CD14-positive monocyte (primary cell): ENCODE data around the gene BCAR3. TPM values are rescaled to one million over a fixed set of nuclear protein-coding genes. Genes with fewer than 3 reads are reported as not detected.

Source experiments
- DNase-seq, 3 donors: peaks; one replicate each; pipeline ENCODE4 v3.0.0-alpha.2; 2011 to 2022
- H2AFZ ChIP-seq: 2 replicates; pipeline ENCODE4 v1.6.0; 2012; ENCODE audit warnings: mild to moderate bottlenecking, low read depth, low read length, inconsistent platforms; ENCODE audit not compliant: insufficient read depth, poor library complexity, severe bottlenecking
- H3K27ac ChIP-seq, 2 donors: 1 replicate in 1 of 2; 2 replicates in 1 of 2; pipeline ENCODE4 v1.5.1; 2012 to 2013; ENCODE audit warnings: low read length in 2 of 2, control low read depth in 1 of 2, inconsistent platforms in 1 of 2, low read depth in 1 of 2, mild to moderate bottlenecking in 1 of 2
- H3K27me3 ChIP-seq, 2 donors: one replicate each; pipeline versions ENCODE4 v1.6.0 to v1.6.1; 2011 to 2013; ENCODE audit warnings: low read length in 2 of 2; ENCODE audit not compliant: control insufficient read depth in 2 of 2, insufficient read depth in 2 of 2
- H3K36me3 ChIP-seq, 2 donors: replicated peaks in 1 of 2; 1 replicate in 1 of 2; 2 replicates in 1 of 2; pipeline versions ENCODE4 v1.5.1 to v1.6.1; 2012 to 2013; ENCODE audit warnings: low read length in 2 of 2, control low read depth in 1 of 2, inconsistent platforms in 1 of 2, mild to moderate bottlenecking in 1 of 2; ENCODE audit not compliant: insufficient read depth in 2 of 2, control insufficient read depth in 1 of 2
- H3K4me1 ChIP-seq, 2 donors: 1 replicate in 1 of 2; 2 replicates in 1 of 2; pipeline versions ENCODE4 v1.5.1 to v1.6.1; 2012 to 2013; ENCODE audit warnings: low read length in 2 of 2, control low read depth in 1 of 2, inconsistent platforms in 1 of 2, mild to moderate bottlenecking in 1 of 2, moderate library complexity in 1 of 2; ENCODE audit not compliant: insufficient read depth in 2 of 2, control insufficient read depth in 1 of 2
- H3K4me2 ChIP-seq: replicated peaks from 2 replicates; pipeline ENCODE3; 2012; ENCODE audit warnings: low read length, moderate library complexity, mild to moderate bottlenecking; ENCODE audit not compliant: poor library complexity, severe bottlenecking; ENCODE audit errors: extremely low read depth
- H3K4me3 ChIP-seq, 3 experiments: fragments of 200-600 bp in 1 of 3; sonication (generic) in 1 of 3; replicated peaks in 1 of 3; 1 replicate in 2 of 3; 2 replicates in 1 of 3; pipeline ENCODE4 v1.5.1; 2011 to 2013; ENCODE audit warnings: low read length in 3 of 3, mild to moderate bottlenecking in 3 of 3, control low read depth in 2 of 3, low read depth in 2 of 3, inconsistent platforms in 1 of 3, moderate library complexity in 1 of 3
- H3K79me2 ChIP-seq: 2 replicates; pipeline ENCODE4 v1.6.0; 2012; ENCODE audit warnings: mild to moderate bottlenecking, control low read depth, inconsistent platforms, low read length, moderate library complexity; ENCODE audit not compliant: insufficient read depth
- H3K9ac ChIP-seq: 2 replicates; pipeline ENCODE4 v1.6.0; 2017; ENCODE audit warnings: low read length, mild to moderate bottlenecking; ENCODE audit not compliant: insufficient read depth, poor library complexity, severe bottlenecking
- H3K9me3 ChIP-seq, 2 donors: replicated peaks in 1 of 2; 1 replicate in 1 of 2; 2 replicates in 1 of 2; pipeline versions ENCODE4 v1.5.1 to v1.6.1; 2012 to 2013; ENCODE audit warnings: low read length in 2 of 2, control low read depth in 1 of 2; ENCODE audit not compliant: control insufficient read depth in 1 of 2, insufficient read depth in 1 of 2
- H4K20me1 ChIP-seq: 2 replicates; pipeline ENCODE4 v1.6.0; 2012; ENCODE audit warnings: mild to moderate bottlenecking, low read length, control low read depth, moderate library complexity; ENCODE audit not compliant: insufficient read depth
- H3K27ac Mint-ChIP-seq, 7 donors: one replicate each; pipeline ENCODE4 v1.8.0; 2020; ENCODE audit warnings: mild to moderate bottlenecking in 7 of 7, mixed read lengths in 7 of 7, moderate library complexity in 6 of 7, inconsistent platforms in 2 of 7
- H3K27me3 Mint-ChIP-seq, 3 donors: one replicate each; pipeline ENCODE4 v1.8.0; 2021 to 2022; ENCODE audit warnings: low read depth in 3 of 3, mild to moderate bottlenecking in 3 of 3, mixed read lengths in 3 of 3, moderate library complexity in 3 of 3, inconsistent platforms in 1 of 3
- H3K36me3 Mint-ChIP-seq, 2 donors: one replicate each; pipeline ENCODE4 v1.8.0; 2020; ENCODE audit warnings: mixed read lengths in 2 of 2, inconsistent platforms in 1 of 2, mild to moderate bottlenecking in 1 of 2
- H3K4me1 Mint-ChIP-seq: one replicate; pipeline ENCODE4 v1.8.0; 2020; ENCODE audit warnings: mild to moderate bottlenecking, mixed read lengths
- H3K4me3 Mint-ChIP-seq, 2 donors: one replicate each; pipeline ENCODE4 v1.8.0; 2020; ENCODE audit warnings: mild to moderate bottlenecking in 2 of 2, mixed read lengths in 2 of 2, moderate library complexity in 1 of 2
- H3K9me3 Mint-ChIP-seq, 7 donors: one replicate each; pipeline ENCODE4 v1.8.0; 2020 to 2022; ENCODE audit warnings: mixed read lengths in 7 of 7, mild to moderate bottlenecking in 6 of 7, moderate library complexity in 6 of 7, inconsistent platforms in 2 of 7
- WGBS: methylation state at CpG from one replicate; pipeline ENCODE4 v1.1.5; 2013; ENCODE audit warnings: missing lambda C conversion rate; ENCODE audit not compliant: insufficient coverage; 5-methylcytosine and 5-hydroxymethylcytosine counted together
- intact Hi-C, 2 donors: fragments of 100-400 bp; cut with micrococcal nuclease; formaldehyde crosslinking; loops; one replicate each; pipeline versions ENCODE4 v1.15.0 to v1.15.1; 2023
- polyA plus RNA-seq, 3 donors: library from polyadenylated mRNA; depleted of rRNA in 1 of 3; unstranded in 2 of 3; stranded (reverse) in 1 of 3; fragments of 300-500 nt in 2 of 3; fragments of >200 nt in 1 of 3; fragmentation: Illumina TruSeq in 2 of 3; gene quantifications; 1 replicate in 2 of 3; 2 replicates in 1 of 3; pipeline ENCODE4 v1.2.3, GENCODE V29; 2012 to 2021
- TF ChIP-seq, protein P1 (sequence below): fragments of 200-600 bp; IDR thresholded peaks from one replicate; pipeline ENCODE4 v1.8.0; 2022; ENCODE audit warnings: antibody characterized with exemption, mild to moderate bottlenecking

BCAR3 gene
- polyA plus RNA-seq, 3 donors, result 0.05 to 0.41 TPM; not detected in 1

- H3K79me2 ChIP-seq, result no peaks in the 10 kb centered on the region
- Mint-ChIP-seq H3K4me1 (no peaks in the 10 kb centered on the region), H3K4me3 (no peak overlapping the region), H3K27ac (peak overlapping the region in 1 of 7 donors; percentile 16), H3K27me3 (peaks cover 0 to 3% (median 0%) of the 10 kb centered on the region in 3 donors), H3K9me3 (no peaks in the 10 kb centered on the region), H3K36me3 (no peaks in the 10 kb centered on the region)
- H4K20me1 ChIP-seq, result no peaks in the 10 kb centered on the region
- no peak overlapping the region for H2AFZ ChIP-seq
- intact Hi-C loops, result no loop called here
- TF ChIP-seq, protein P1, sequence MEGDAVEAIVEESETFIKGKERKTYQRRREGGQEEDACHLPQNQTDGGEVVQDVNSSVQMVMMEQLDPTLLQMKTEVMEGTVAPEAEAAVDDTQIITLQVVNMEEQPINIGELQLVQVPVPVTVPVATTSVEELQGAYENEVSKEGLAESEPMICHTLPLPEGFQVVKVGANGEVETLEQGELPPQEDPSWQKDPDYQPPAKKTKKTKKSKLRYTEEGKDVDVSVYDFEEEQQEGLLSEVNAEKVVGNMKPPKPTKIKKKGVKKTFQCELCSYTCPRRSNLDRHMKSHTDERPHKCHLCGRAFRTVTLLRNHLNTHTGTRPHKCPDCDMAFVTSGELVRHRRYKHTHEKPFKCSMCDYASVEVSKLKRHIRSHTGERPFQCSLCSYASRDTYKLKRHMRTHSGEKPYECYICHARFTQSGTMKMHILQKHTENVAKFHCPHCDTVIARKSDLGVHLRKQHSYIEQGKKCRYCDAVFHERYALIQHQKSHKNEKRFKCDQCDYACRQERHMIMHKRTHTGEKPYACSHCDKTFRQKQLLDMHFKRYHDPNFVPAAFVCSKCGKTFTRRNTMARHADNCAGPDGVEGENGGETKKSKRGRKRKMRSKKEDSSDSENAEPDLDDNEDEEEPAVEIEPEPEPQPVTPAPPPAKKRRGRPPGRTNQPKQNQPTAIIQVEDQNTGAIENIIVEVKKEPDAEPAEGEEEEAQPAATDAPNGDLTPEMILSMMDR, result no peak
- H3K4me3 ChIP-seq, result no peak overlapping the region
- H3K9ac ChIP-seq, result no peak overlapping the region
- no peak for DNase-seq
- H3K9me3 ChIP-seq, result no peaks in the 10 kb centered on the region
- no peak overlapping the region for H3K4me2 ChIP-seq
- no peaks in the 10 kb centered on the region for H3K27me3 ChIP-seq
- 81% methylated on average over 3 of the region's 3 CpGs for WGBS
- no peaks in the 10 kb centered on the region for H3K4me1 ChIP-seq
- no peak overlapping the region for H3K27ac ChIP-seq
- H3K36me3 ChIP-seq, result no peaks in the 10 kb centered on the region
These were observed 61.3 kb downstream of the BCAR3 start for GRCh38 chr1:93620172-93620840.

DNA sequence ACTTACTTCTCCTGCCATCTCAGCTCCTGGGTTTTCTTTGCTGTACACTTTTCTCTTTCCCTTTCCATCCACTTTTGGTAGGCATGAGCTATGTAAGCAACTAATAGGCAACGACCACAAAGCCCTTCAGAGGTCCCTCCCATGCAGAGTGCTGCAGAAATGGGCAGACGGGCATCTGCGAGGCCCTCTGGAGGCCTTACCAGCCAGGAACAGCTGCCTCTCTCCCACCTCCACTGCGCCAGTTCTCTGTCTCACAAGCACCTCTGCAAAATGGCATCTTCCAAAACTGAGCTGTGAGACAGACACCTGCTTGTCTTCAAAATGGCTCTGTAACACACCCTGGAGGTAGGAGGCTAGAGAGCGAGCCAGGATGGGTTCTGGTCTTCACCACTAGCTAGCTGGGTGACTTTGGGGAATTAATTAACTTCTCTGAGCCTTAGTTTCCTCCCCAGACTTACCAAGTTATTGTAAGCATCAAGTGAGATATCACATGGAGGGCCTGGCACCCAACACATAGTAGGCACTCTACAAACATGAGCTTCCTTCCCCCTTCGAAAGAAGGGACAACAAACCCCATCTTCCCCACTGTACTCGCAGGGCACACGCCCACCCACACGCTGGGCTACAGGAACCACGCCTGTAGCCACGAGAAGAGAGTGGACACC is 62.0 kb downstream of the BCAR3 start:
- no peaks in the 10 kb centered on the region for H3K27me3 ChIP-seq

More for the DNA sequence above, 62.0 kb downstream of the BCAR3 start:
- DNase-seq, result no peak
- Histone ChIP-seq H3K4me1 (no peaks in the 10 kb centered on the region), H3K36me3 (no peaks in the 10 kb centered on the region), H4K20me1 (no peaks in the 10 kb centered on the region), H2AFZ (no peak overlapping the region), H3K79me2 (no peaks in the 10 kb centered on the region), H3K4me3 (no peak overlapping the region), H3K9me3 (no peaks in the 10 kb centered on the region), H3K27ac (no peak overlapping the region), H3K9ac (no peak overlapping the region), H3K4me2 (no peak overlapping the region)
- TF ChIP-seq, protein P1, result no peak
- WGBS, result 75% methylated on average over 7 of the region's 11 CpGs
- Mint-ChIP-seq H3K36me3 (no peaks in the 10 kb centered on the region), H3K4me1 (no peaks in the 10 kb centered on the region), H3K4me3 (no peak overlapping the region), H3K9me3 (no peaks in the 10 kb centered on the region), H3K27ac (no peak overlapping the region), H3K27me3 (peaks cover 0 to 3% (median 0%) of the 10 kb centered on the region in 3 donors)
- intact Hi-C loops, result no loop called here
